ENCODE results near the gene HYI. TPM values are rescaled to one million over a fixed set of nuclear protein-coding genes. Genes with fewer than 3 reads are reported as not detected.

Gene HYI
- polyA plus RNA-seq, 1 of the 3 experiments (the other 2 are of a cell fraction): 11.1 TPM

DNA sequence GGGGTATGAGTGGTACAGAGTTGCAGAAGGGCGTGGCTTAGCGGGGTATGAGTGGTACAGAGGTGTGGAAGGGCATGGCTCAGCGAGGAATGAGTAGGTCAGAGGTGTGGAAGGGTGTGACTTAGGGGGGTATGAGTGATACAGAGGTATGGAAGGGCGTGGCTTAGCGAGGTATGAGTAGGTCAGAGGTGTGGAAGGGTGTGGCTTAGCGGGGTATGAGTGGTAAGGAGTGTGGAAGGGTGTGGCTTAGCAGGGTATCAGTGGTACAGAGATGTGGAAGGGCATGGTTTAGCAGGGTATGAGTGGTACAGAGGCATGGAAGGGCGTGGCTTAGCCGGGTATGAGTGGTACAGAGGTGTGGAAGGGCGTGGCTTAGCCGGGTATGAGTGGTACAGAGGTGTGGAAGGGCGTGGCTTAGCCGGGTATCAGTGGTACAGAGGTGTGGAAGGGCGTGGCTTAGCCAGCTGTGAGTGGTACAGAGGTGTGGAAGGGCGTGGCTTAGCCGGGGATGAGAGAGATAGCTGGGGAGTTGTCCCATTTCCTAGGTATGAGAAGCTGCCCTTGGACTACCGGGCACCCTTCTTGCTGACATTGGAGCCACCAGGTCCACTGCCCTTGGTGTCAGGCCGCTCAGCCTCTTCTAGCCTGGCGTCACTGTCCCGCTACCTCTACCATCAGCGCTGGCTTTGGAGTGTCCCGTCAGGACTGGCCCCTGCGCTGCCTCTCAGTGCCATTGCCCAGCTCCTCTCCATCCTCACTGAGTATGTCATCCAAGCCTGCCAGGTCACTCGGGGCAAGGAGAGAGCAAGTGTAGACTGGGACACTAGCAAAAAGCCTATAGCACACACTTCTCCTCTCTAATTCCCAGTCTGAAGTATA lies 29.8 kb downstream of the HYI start:
- Histone ChIP-seq H3K9me2 (no peaks in the 10 kb centered on the region), H3K4me1 (ENCODE audit: control insufficient read depth in 1 of 2, insufficient read depth in 2 of 2, low read depth in 1 of 2, low read length in 1 of 2) (no peaks in the 10 kb centered on the region), H3K27ac (ENCODE audit: low read depth in 2 of 2, low read length in 1 of 2) (no peak overlapping the region), H3K79me2 (ENCODE audit: insufficient read depth) (no peaks in the 10 kb centered on the region), H3F3A (replicated peaks; ENCODE audit: insufficient read depth) (no peaks in the 10 kb centered on the region), H3K9me3 (no peaks in the 10 kb centered on the region), H3K4me3 (ENCODE audit: low read depth in 2 of 2, low read length in 1 of 2) (no peak overlapping the region), H2AFZ (ENCODE audit: low read depth) (no peak overlapping the region), H4K20me1 (ENCODE audit: insufficient read depth) (no peaks in the 10 kb centered on the region), H3K36me3 (replicated peaks in 1 of 2; ENCODE audit: control insufficient read depth in 1 of 2, insufficient read depth in 2 of 2, low read length in 1 of 2) (peaks cover 17 to 89% of the 10 kb centered on the region in 2 experiments), H3K9ac (no peak overlapping the region), H3K27me3 (ENCODE audit: insufficient read depth) (no peaks in the 10 kb centered on the region), H3K4me2 (no peak overlapping the region)
- no peak for DNase-seq
- ChIA-PET POLR2A (interaction anchor here (0.7 kb wide), 1 partner anchor 30 kb away, joined by 5 read pairs; no protein-coding TSS in a partner anchor), CTCF (interaction anchor here (0.6 to 0.9 kb wide), 2 partner anchors 9 to 197 kb away, joined by 3 read pairs; no protein-coding TSS in a partner anchor)
- WGBS (ENCODE audit: low lambda C conversion rate): 95% methylated on average over 23 of the region's 23 CpGs
- TF ChIP-seq SIN3A (IDR thresholded peaks at IDR 0.05; ENCODE audit: borderline replicate concordance, low read depth, low read length) (no peak), RAD21 (IDR thresholded peaks at IDR 0.05; ENCODE audit: low read length) (no peak), ELF1 (IDR thresholded peaks at IDR 0.05) (no peak), YY1 (IDR thresholded peaks at IDR 0.05; ENCODE audit: low read depth) (no peak), RFX5 (IDR thresholded peaks at IDR 0.05; ENCODE audit: low read length) (no peak), POLR2AphosphoS5 (IDR thresholded peaks at IDR 0.05; ENCODE audit: low read depth, low read length) (no peak), RXRA (IDR thresholded peaks at IDR 0.05; ENCODE audit: borderline replicate concordance, low read depth) (no peak)
- TF ChIP-seq, protein P1, sequence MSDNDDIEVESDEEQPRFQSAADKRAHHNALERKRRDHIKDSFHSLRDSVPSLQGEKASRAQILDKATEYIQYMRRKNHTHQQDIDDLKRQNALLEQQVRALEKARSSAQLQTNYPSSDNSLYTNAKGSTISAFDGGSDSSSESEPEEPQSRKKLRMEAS (IDR thresholded peaks at IDR 0.05; ENCODE audit: low read depth): no peak
- TF ChIP-seq, protein P2, sequence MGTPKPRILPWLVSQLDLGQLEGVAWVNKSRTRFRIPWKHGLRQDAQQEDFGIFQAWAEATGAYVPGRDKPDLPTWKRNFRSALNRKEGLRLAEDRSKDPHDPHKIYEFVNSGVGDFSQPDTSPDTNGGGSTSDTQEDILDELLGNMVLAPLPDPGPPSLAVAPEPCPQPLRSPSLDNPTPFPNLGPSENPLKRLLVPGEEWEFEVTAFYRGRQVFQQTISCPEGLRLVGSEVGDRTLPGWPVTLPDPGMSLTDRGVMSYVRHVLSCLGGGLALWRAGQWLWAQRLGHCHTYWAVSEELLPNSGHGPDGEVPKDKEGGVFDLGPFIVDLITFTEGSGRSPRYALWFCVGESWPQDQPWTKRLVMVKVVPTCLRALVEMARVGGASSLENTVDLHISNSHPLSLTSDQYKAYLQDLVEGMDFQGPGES (IDR thresholded peaks at IDR 0.05; ENCODE audit: low read depth, low read length): no peak
- TF ChIP-seq, protein P3, sequence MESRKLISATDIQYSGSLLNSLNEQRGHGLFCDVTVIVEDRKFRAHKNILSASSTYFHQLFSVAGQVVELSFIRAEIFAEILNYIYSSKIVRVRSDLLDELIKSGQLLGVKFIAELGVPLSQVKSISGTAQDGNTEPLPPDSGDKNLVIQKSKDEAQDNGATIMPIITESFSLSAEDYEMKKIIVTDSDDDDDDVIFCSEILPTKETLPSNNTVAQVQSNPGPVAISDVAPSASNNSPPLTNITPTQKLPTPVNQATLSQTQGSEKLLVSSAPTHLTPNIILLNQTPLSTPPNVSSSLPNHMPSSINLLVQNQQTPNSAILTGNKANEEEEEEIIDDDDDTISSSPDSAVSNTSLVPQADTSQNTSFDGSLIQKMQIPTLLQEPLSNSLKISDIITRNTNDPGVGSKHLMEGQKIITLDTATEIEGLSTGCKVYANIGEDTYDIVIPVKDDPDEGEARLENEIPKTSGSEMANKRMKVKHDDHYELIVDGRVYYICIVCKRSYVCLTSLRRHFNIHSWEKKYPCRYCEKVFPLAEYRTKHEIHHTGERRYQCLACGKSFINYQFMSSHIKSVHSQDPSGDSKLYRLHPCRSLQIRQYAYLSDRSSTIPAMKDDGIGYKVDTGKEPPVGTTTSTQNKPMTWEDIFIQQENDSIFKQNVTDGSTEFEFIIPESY (IDR thresholded peaks at IDR 0.05; ENCODE audit: borderline replicate concordance, low read depth): no peak
- TF ChIP-seq, protein P4, sequence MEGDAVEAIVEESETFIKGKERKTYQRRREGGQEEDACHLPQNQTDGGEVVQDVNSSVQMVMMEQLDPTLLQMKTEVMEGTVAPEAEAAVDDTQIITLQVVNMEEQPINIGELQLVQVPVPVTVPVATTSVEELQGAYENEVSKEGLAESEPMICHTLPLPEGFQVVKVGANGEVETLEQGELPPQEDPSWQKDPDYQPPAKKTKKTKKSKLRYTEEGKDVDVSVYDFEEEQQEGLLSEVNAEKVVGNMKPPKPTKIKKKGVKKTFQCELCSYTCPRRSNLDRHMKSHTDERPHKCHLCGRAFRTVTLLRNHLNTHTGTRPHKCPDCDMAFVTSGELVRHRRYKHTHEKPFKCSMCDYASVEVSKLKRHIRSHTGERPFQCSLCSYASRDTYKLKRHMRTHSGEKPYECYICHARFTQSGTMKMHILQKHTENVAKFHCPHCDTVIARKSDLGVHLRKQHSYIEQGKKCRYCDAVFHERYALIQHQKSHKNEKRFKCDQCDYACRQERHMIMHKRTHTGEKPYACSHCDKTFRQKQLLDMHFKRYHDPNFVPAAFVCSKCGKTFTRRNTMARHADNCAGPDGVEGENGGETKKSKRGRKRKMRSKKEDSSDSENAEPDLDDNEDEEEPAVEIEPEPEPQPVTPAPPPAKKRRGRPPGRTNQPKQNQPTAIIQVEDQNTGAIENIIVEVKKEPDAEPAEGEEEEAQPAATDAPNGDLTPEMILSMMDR (IDR thresholded peaks at IDR 0.05): no peak

Data from SK-N-SH (cell line).